Measurements from ENCODE around the gene ACRBP. TPM values are rescaled to one million over a fixed set of nuclear protein-coding genes. Genes with fewer than 3 reads are reported as not detected.

Gene ACRBP
- total RNA-seq, 1 donor from 2014 or later = 7.1 TPM

DNA sequence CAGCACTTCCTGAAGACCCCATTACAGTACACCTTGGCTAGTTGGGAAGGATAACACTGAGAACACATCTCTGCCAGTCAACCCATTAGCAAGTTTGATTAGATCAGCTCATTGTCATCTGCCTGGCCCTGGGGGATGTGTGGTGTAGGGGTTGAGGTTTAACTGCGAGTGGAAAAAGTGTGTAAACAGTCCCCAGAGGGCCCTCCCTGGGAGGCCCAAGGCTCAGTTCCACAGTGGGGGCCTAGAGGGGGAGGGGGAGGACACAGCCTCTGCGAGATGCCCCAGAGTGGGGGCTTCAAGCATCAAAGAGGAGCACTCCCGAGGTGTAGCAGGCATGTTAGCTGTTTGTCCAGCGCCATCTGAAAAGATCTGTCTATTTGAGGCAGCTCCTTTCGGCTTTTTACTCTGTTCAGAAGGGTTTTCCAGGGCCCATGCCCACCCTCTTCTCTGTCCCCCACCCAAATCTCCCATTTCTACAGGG is 11.8 kb downstream of the ACRBP start:
- peaks cover 11% of the 10 kb centered on the region for H3K27me3 Mint-ChIP-seq
- TF ChIP-seq, protein P1, sequence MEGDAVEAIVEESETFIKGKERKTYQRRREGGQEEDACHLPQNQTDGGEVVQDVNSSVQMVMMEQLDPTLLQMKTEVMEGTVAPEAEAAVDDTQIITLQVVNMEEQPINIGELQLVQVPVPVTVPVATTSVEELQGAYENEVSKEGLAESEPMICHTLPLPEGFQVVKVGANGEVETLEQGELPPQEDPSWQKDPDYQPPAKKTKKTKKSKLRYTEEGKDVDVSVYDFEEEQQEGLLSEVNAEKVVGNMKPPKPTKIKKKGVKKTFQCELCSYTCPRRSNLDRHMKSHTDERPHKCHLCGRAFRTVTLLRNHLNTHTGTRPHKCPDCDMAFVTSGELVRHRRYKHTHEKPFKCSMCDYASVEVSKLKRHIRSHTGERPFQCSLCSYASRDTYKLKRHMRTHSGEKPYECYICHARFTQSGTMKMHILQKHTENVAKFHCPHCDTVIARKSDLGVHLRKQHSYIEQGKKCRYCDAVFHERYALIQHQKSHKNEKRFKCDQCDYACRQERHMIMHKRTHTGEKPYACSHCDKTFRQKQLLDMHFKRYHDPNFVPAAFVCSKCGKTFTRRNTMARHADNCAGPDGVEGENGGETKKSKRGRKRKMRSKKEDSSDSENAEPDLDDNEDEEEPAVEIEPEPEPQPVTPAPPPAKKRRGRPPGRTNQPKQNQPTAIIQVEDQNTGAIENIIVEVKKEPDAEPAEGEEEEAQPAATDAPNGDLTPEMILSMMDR (conservative IDR thresholded peaks at IDR 0.05) = no peak
- peak overlapping the region; percentile 93 for H3K27ac Mint-ChIP-seq
- H3K4me1 Mint-ChIP-seq (ENCODE audit: unreplicated experiment) = peaks cover 15% of the 10 kb centered on the region
- no peak for DNase-seq (ENCODE audit: extremely low spot score, unreplicated experiment)
- H3K4me3 Mint-ChIP-seq = peak overlapping the region; percentile 86
- no peaks in the 10 kb centered on the region for H3K9me3 Mint-ChIP-seq
- no peaks in the 10 kb centered on the region for H3K36me3 Mint-ChIP-seq

DNA sequence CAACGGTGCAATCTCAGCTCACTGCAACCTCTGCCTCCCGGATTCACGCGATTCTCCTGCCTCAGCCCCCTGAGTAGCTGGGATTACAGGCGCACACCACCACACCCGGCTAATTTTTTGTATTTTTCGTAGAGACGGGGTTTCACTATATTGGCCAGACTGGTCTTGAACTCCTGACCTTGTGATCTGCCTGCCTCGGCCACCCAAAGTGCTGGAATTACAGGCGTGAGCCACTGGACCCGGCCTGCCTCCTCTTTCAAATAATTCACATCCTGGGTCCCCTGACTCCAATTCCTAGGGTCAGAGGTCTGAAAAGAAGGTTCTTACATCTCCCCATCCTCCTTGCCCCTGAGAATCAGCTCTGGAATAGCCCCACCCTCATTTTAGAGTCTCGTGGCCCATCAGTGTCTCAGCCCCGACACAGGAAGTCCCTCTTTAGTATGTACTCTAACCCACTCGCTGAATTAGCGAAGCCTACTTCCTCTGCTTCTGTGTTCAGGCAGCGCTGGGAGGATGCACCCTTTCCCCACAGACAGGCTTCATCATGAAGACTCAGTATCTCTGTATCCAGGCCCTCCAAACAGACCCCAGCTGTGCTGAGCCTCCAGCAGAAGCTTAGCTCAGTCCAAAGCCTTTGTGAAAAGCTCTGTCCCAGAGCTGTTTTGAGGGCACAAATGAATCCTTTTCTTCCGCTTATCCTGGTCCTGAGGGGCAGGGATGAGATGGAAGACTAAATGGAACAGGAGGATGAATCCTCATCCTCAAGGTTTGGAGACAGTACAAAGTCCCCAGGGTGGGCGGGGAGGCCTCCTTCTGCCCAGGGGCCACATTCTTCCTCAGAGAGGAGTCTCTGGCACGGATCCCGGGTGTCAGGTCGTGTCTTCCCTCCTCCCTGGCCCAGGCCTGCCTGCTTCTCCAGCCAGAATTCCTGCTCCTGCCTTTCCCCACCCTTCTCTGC is 14.9 kb downstream of the ACRBP start:
- Mint-ChIP-seq H3K4me3 (peak overlapping the region; percentile 21), H3K27me3 (peaks cover 3% of the 10 kb centered on the region), H3K9me3 (no peaks in the 10 kb centered on the region), H3K27ac (peak overlapping the region; percentile 87), H3K4me1 (ENCODE audit: unreplicated experiment) (peaks cover 15% of the 10 kb centered on the region), H3K36me3 (no peaks in the 10 kb centered on the region)
- DNase-seq (ENCODE audit: extremely low spot score, unreplicated experiment) = no peak
- TF ChIP-seq, protein P1 (conservative IDR thresholded peaks at IDR 0.05) = no peak

DNA sequence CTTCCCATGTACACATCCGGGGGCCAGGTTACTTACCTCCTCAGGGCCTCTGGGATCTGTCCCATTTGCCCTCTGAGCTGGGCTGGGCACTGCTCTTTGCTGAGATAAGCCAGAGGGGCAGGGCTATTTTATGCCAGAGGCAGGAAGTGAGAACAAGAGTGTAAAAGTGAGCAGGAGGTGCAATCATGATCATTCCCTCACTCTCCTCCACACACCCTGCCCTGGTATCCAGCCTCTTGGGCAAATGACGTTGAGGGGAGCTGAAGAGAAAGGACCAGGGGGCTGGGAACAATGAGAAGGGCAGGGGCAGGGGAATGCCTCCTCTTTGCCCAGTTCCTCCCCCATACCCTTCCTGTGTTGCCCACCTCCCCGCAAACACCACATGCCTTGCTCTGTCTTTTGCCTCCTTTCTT is 15.7 kb downstream of the ACRBP start:
- H3K36me3 Mint-ChIP-seq = no peaks in the 10 kb centered on the region
- H3K27me3 Mint-ChIP-seq = peaks cover 3% of the 10 kb centered on the region
- no peaks in the 10 kb centered on the region for H3K9me3 Mint-ChIP-seq
- H3K4me3 Mint-ChIP-seq = peak overlapping the region; percentile 39
- H3K27ac Mint-ChIP-seq = peak overlapping the region; percentile 87
- TF ChIP-seq, protein P1 (conservative IDR thresholded peaks at IDR 0.05) = no peak
- peaks cover 15% of the 10 kb centered on the region for H3K4me1 Mint-ChIP-seq (ENCODE audit: unreplicated experiment)
- no peak for DNase-seq (ENCODE audit: extremely low spot score, unreplicated experiment)

DNA sequence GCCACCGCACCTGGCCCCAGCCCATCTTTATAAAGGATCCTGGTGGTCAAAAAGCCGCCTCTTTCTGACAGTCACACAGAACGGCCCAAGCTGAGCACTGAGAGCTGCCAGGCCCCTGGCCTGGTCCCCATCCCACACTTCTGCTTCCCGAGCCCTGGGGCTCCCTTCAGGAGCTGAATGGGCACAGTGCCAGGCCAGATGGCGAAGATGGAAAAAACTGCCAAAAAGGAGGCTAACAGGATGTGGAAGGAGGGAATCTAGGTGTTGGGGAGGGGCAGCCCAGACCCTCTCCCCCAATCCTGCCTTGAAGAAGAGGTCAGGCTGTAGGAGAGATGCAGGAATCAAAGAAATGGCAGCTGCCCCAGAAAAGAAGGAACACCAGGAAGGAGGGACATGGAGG is 16.5 kb downstream of the ACRBP start:
- H3K27me3 Mint-ChIP-seq = no peaks in the 10 kb centered on the region
- no peak overlapping the region for H3K4me3 Mint-ChIP-seq
- no peaks in the 10 kb centered on the region for H3K36me3 Mint-ChIP-seq
- H3K4me1 Mint-ChIP-seq (ENCODE audit: unreplicated experiment) = peaks cover 11% of the 10 kb centered on the region
- TF ChIP-seq, protein P1 (conservative IDR thresholded peaks at IDR 0.05) = no peak
- no peak for DNase-seq (ENCODE audit: extremely low spot score, unreplicated experiment)
- peak overlapping the region; percentile 87 for H3K27ac Mint-ChIP-seq
- H3K9me3 Mint-ChIP-seq = no peaks in the 10 kb centered on the region

DNA sequence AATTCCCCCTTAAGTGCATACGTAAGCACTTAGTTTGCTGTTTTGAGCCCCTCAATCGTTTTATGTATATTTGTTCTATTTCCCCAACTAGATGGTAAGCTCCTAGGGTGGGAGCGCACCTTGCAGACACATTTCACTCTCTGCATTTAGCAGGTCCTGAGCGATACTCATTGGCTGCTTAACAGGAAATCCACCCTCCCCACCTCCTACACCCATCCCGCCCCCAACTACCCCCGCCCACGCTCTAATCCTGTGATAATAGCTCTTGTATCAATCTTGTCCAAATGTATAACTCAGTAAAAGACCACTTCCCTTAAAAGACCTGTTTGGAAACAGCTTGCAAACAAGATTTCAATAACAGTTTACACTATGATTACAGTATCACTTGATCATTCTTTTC is 19.6 kb downstream of the ACRBP start:
- H3K4me1 Mint-ChIP-seq (ENCODE audit: unreplicated experiment) = peaks cover 6% of the 10 kb centered on the region
- TF ChIP-seq, protein P1 (conservative IDR thresholded peaks at IDR 0.05) = no peak
- no peak for DNase-seq (ENCODE audit: extremely low spot score, unreplicated experiment)
- H3K4me3 Mint-ChIP-seq = no peak overlapping the region
- H3K9me3 Mint-ChIP-seq = no peaks in the 10 kb centered on the region
- H3K36me3 Mint-ChIP-seq = no peaks in the 10 kb centered on the region
- H3K27me3 Mint-ChIP-seq = no peaks in the 10 kb centered on the region
- no peak overlapping the region for H3K27ac Mint-ChIP-seq

All from type B pancreatic cell (in vitro differentiated cells).